Natural killer cell treated with Interleukin-12 subunit alpha and Interleukin-12 subunit beta and Interleukin-15 and Interleukin-18, amount 100 ng/mL, for 72 hours (primary cell): ENCODE results near the gene DHRS11. TPM values are rescaled to one million over a fixed set of nuclear protein-coding genes. Genes with fewer than 3 reads are reported as not detected.

Experiments used
- ATAC-seq, 2 donors: fragments of 150-1000 bp; cut with Tn5 transposase in 1 of 2; sonication (Bioruptor Pico), chemical (Tn5 transposase) in 1 of 2; 2 replicates each; pipeline ENCODE4 v1.10.0; 2021
- DNase-seq: peaks from one replicate; pipeline ENCODE4 v3.0.0; 2022; ENCODE audit warnings: low spot score
- H3K27ac Mint-ChIP-seq, 2 donors: 1 replicate in 1 of 2; 2 replicates in 1 of 2; pipeline ENCODE4 v1.8.0; 2022; ENCODE audit warnings: mixed read lengths in 2 of 2, mild to moderate bottlenecking in 1 of 2, moderate library complexity in 1 of 2
- H3K27me3 Mint-ChIP-seq, 2 donors: 1 replicate in 1 of 2; 2 replicates in 1 of 2; pipeline ENCODE4 v1.8.0; 2022; ENCODE audit warnings: mixed read lengths in 2 of 2
- H3K36me3 Mint-ChIP-seq: one replicate; pipeline ENCODE4 v1.8.0; 2022; ENCODE audit warnings: mixed read lengths
- H3K4me1 Mint-ChIP-seq, 2 donors: 1 replicate in 1 of 2; 2 replicates in 1 of 2; pipeline ENCODE4 v1.8.0; 2022; ENCODE audit warnings: low read depth in 2 of 2, mixed read lengths in 2 of 2, mild to moderate bottlenecking in 1 of 2
- H3K4me3 Mint-ChIP-seq: one replicate; pipeline ENCODE4 v1.8.0; 2022; ENCODE audit warnings: mixed read lengths
- H3K9me3 Mint-ChIP-seq: 2 replicates; pipeline ENCODE4 v1.8.0; 2022; ENCODE audit warnings: mixed read lengths
- total RNA-seq, 2 donors: library from RNA; stranded (reverse); gene quantifications; one replicate each; pipeline ENCODE4 v1.2.3, GENCODE V29; 2022

Gene DHRS11
- total RNA-seq, 2 donors from 2014 or later = 5.2 to 16.8 TPM

GRCh38 chr17:36632916-36633771, 41.5 kb downstream of the DHRS11 start:
- DNase-seq (no peak), ATAC-seq (no peak)
- Mint-ChIP-seq H3K27ac (no peak overlapping the region), H3K27me3 (peaks cover 16 to 29% of the 10 kb centered on the region in 2 donors), H3K4me3 (no peak overlapping the region), H3K36me3 (no peaks in the 10 kb centered on the region), H3K4me1 (no peaks in the 10 kb centered on the region), H3K9me3 (no peaks in the 10 kb centered on the region)

- Mint-ChIP-seq H3K27ac (no peak overlapping the region), H3K4me1 (peaks cover 17 to 18% of the 10 kb centered on the region in 2 donors), H3K36me3 (no peaks in the 10 kb centered on the region), H3K9me3 (no peaks in the 10 kb centered on the region), H3K27me3 (peaks cover 47 to 58% of the 10 kb centered on the region in 2 donors), H3K4me3 (no peak overlapping the region)
- ATAC-seq (no peak), DNase-seq (no peak)
Observed at GRCh38 chr17:36640346-36640745, 48.7 kb downstream of the DHRS11 start.

GRCh38 chr17:36640836-36641235, 49.2 kb downstream of the DHRS11 start:
- peaks cover 17 to 18% of the 10 kb centered on the region in 2 donors for H3K4me1 Mint-ChIP-seq
- no peaks in the 10 kb centered on the region for H3K9me3 Mint-ChIP-seq
- ATAC-seq (no peak), DNase-seq (no peak)
- H3K27me3 Mint-ChIP-seq = peaks cover 48 to 62% of the 10 kb centered on the region in 2 donors
- H3K27ac Mint-ChIP-seq = no peak overlapping the region
- H3K4me3 Mint-ChIP-seq = no peak overlapping the region
- no peaks in the 10 kb centered on the region for H3K36me3 Mint-ChIP-seq

DNA sequence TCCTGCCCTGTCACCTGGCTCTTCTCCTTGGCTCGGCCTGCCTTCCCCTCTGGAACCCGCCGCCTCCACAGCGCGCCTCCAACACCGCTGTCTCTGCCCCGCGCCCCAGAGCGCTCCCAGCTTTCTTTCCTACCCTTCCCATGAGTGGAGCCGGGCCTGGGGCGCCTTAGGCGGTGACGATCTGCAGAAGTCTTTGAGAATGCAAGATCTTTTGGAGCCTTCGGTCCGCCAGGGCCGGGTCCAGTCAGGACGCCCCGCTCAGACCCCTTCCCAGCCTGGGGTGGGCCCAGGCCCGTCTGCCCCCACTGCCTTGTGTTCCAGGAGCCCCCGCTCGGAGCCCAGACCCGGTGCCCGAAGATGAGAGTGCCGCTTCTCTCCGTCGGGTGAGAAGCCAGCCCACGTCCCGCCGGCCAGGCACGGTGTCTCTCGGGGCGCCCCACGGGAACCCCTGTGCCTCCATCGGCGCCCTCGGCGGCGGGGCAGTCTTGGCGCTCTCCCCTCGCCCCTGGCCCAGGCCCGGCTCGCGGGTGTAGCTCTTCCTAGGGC, 49.7 kb downstream of the DHRS11 start:
- Mint-ChIP-seq H3K27me3 (peaks cover 52 to 68% of the 10 kb centered on the region in 2 donors), H3K27ac (no peak overlapping the region), H3K9me3 (no peaks in the 10 kb centered on the region), H3K4me1 (peaks cover 17 to 18% of the 10 kb centered on the region in 2 donors), H3K4me3 (no peak overlapping the region), H3K36me3 (no peaks in the 10 kb centered on the region)
- peak in 1 of 2 donors; percentile 10 for ATAC-seq
- peak; percentile 69 for DNase-seq

DNA sequence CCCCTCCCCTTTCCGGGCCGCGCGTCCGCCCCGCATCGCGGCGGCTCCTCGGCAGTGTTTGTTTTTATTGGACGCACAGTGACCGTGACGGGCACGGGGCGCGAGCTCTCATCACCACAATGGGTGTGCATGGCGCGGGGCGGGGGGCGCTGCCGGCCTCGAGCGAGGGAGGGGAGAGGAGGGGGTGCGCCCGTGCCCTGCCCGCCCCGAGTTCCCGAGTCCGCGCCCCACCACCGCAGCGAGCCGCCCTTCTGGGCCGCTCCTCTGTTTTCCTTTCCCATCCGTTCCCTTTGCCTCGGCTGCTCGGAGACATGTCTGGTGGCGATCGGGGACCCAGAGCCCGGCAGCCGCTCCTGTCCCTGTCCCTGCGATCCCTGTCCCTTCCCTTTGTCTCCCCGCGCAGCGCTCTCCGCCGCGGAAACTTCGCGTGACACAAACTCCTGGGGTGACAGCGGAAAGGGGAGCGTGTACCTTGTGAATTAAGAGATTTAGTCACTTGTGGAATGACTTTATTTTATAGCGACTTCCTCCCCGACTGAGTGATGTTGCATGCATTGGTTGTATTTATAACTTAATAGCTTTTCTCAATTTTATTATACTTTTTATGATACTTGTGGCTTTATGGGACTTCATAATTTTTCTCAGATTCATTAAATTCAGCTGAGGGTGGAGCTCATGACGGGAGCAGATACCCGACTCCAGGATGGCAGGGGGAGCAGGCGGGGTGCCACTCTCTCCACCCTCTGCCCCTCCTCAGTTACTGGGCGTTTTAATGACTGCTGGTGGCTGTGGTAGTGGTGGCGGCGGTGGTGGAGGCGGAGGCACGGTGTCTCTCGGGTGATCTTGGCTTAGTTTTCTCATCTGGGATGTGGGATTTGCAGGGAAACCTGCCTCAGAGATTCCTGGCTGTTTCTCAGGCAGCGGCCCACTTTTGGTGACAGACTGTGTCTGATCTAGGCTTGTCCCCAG, 50.5 kb downstream of the DHRS11 start:
- H3K4me1 Mint-ChIP-seq = peaks cover 17 to 18% of the 10 kb centered on the region in 2 donors
- peaks cover 56 to 75% of the 10 kb centered on the region in 2 donors for H3K27me3 Mint-ChIP-seq
- ATAC-seq (peak in 1 of 2 donors; percentile 11), DNase-seq (no peak)
- peak overlapping the region; percentile 76 for H3K4me3 Mint-ChIP-seq
- no peaks in the 10 kb centered on the region for H3K36me3 Mint-ChIP-seq
- H3K9me3 Mint-ChIP-seq = no peaks in the 10 kb centered on the region
- no peak overlapping the region for H3K27ac Mint-ChIP-seq

GRCh38 chr17:36643086-36643685, 51.5 kb downstream of the DHRS11 start:
- H3K9me3 Mint-ChIP-seq = no peaks in the 10 kb centered on the region
- no peak overlapping the region for H3K27ac Mint-ChIP-seq
- H3K27me3 Mint-ChIP-seq = peaks cover 57 to 77% of the 10 kb centered on the region in 2 donors
- peak overlapping the region; percentile 76 for H3K4me3 Mint-ChIP-seq
- H3K4me1 Mint-ChIP-seq = peaks cover 17 to 18% of the 10 kb centered on the region in 2 donors
- H3K36me3 Mint-ChIP-seq = no peaks in the 10 kb centered on the region
- ATAC-seq (no peak), DNase-seq (no peak)

GRCh38 chr17:36645422-36645821, 53.7 kb downstream of the DHRS11 start:
- DNase-seq = no peak
- H3K4me1 Mint-ChIP-seq = peaks cover 17 to 18% of the 10 kb centered on the region in 2 donors

DNA sequence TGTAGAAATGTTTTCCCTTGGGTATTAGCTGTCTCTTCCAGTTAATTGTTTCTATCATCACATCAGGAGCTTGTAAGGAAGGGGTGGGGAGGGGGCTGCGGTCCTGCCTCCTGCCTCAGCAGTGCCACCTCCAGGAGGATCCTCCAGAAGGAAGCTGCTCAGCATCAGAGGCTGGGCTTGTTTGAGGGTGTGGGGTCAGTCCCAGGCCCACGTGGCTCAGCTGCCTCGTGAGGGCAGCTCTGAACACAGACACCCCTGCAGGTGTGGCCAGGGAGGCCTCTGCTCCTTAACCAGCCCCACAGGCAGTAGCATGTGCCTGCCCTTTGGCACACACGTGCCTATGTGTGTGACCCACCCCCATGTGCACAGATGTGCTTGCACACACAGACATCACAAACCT, 56.0 kb downstream of the DHRS11 start:
- ATAC-seq (no peak), DNase-seq (no peak)
- Mint-ChIP-seq H3K4me1 (peaks cover 10 to 11% of the 10 kb centered on the region in 2 donors), H3K27me3 (peaks cover 55 to 61% of the 10 kb centered on the region in 2 donors), H3K27ac (no peak overlapping the region), H3K36me3 (no peaks in the 10 kb centered on the region), H3K4me3 (no peak overlapping the region), H3K9me3 (no peaks in the 10 kb centered on the region)

More at GRCh38 chr17:36645422-36645821, 53.7 kb downstream of the DHRS11 start:
- no peak overlapping the region for H3K4me3 Mint-ChIP-seq
- peaks cover 56 to 59% of the 10 kb centered on the region in 2 donors for H3K27me3 Mint-ChIP-seq
- H3K27ac Mint-ChIP-seq = no peak overlapping the region
- no peaks in the 10 kb centered on the region for H3K9me3 Mint-ChIP-seq
- no peak for ATAC-seq
- H3K36me3 Mint-ChIP-seq = no peaks in the 10 kb centered on the region

GRCh38 chr17:36650096-36650775, 58.6 kb downstream of the DHRS11 start:
- H3K27me3 Mint-ChIP-seq = peaks cover 44% of the 10 kb centered on the region in 2 donors
- ATAC-seq (no peak), DNase-seq (no peak)
- no peak overlapping the region for H3K27ac Mint-ChIP-seq
- H3K4me3 Mint-ChIP-seq = no peak overlapping the region
- no peaks in the 10 kb centered on the region for H3K4me1 Mint-ChIP-seq
- H3K36me3 Mint-ChIP-seq = no peaks in the 10 kb centered on the region
- H3K9me3 Mint-ChIP-seq = no peaks in the 10 kb centered on the region

Other genes starting within 250 kb of the DHRS11 start
- not detected for gene TBC1D3H, start 203.4 kb upstream of the DHRS11 start, total RNA-seq
- 10 to 100 TPM; 36.8 to 38.1 TPM for gene ZNHIT3, start 105.2 kb upstream of the DHRS11 start, total RNA-seq
- 100 to 1,000 TPM; 103 to 333 TPM for gene MYO19, start 57.0 kb upstream of the DHRS11 start, total RNA-seq
- 10 to 100 TPM; 13.0 to 21.5 TPM for gene PIGW, start 56.9 kb upstream of the DHRS11 start, total RNA-seq
- gene GGNBP2, start 47.0 kb upstream of the DHRS11 start, total RNA-seq = 100 to 1,000 TPM; 128 to 130 TPM
- 10 to 100 TPM; 10.5 to 22.6 TPM for gene MRM1, start 9.7 kb downstream of the DHRS11 start, total RNA-seq